Cerebellar cortex (tissue), 1 donor: Measurements from ENCODE around the gene FOXN1.

ENCODE experiments used
- DNase-seq: peaks from one replicate; pipeline ENCODE4 v3.0.0-alpha.2; 2015; ENCODE audit warnings: low spot score

The FOXN1 gene

DNA sequence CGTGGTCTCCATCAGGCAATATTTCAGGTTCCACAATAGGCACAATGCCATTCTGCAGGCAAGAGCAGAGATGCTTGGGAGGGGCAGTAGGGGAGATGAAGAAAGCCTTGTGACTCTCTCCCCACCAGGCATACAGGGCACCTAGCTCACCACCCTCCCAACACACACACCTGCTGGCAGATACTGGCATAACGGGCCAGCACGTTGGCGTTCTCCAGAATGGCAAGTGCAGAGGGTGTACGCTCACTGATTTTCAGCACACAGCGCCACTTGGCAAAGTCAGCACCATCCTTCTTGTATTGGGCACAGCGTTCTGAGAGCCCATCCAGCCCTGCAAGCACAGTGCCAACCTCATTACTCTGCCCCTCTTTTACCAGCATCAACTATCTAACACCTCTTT, 68.4 kb downstream of the FOXN1 start:
- DNase-seq = no peak

DNA sequence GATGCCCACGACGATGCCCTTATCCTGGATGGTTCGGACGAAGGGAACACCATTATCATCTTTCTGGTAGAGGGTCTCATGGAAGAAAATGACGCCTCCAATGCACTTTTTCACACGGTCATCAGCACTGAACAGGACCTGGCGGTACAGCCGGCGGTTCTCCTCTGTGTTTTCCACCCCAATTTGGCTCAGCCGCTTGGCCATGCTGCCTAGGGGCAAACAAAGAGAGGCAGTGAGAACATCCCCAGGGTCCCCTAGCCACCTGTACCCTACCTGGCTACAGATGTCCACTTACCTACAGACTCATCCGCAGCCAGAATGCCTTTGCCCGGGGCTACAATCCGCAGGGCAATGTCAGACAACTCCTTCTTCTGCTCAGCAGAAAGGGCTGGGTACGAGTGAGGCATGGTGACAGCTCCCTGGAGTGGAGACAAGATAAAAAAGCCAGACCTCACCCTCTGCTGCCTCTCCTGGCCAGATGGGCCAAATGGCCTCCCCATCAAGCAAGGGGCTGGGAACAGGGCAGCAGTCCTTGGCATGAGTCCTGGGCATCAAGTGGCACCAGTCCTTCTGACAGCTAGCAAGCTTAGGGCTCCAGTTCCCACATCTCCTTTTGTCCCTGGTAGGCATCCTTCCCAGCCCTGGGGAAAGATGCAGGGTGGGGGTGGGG, 69.1 kb downstream of the FOXN1 start:
- peak; percentile 85 for DNase-seq

DNA sequence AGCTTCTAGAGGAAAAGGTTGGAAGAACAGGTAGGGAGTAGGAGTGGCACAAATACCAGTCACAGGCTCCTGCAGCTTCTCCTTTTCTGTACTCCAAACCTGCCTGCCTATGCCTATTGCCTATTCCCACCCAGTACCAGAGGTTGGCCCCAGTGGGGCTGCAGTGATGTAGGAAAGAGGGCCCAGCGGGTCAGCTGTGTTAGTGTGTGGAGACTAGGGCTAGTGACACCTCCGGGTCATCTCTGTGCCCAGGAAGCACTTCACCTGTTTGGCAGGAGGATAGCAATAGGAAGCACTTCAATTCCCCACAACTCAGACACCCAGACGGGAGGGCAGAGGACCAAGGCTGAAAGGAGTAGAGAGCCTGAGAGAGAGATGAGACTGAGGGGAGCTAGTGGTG, 69.9 kb downstream of the FOXN1 start:
- DNase-seq = peak; percentile 48

DNA sequence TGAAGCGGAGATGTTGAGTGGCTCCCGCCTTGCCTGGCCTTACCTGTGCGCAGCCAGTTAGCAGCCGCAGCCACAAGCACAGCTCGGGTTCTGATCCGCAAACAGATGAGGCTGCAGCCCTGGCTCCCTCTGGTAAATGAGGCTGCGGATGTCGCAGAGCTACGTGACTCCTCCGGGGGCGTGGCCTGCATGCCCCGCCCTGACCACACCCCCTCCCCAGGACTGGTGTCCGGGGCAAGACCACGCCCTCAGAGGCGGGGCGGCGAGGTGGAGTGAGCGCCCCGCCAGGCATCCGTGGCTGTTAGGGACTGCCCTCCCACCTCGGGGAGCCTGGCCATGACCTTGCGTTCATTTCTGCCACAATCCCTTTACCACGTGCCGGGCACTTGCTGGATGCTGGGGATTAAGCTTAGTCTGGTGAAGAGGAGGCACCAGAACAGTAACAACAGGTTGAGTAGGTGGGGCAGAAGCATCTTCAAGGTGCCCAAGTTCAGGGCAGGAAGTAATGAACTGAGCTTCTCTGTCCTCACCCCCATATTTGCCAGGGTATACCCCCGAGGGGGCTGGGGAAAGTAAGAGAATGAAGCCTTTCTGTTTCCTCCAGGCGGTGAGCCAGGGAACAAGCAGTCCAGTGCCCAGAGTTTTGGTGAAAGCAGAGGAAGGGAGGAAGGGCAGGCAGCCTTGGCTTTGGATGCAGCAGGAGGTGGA, 70.8 kb downstream of the FOXN1 start, which contains the start of gene ALDOC:
Gene ALDOC (minus strand): TSS at position 138 of the 708 bp plus-strand sequence. CDS start 1,363 bp downstream, outside the sequence.
- peak; percentile 97 for DNase-seq

DNA sequence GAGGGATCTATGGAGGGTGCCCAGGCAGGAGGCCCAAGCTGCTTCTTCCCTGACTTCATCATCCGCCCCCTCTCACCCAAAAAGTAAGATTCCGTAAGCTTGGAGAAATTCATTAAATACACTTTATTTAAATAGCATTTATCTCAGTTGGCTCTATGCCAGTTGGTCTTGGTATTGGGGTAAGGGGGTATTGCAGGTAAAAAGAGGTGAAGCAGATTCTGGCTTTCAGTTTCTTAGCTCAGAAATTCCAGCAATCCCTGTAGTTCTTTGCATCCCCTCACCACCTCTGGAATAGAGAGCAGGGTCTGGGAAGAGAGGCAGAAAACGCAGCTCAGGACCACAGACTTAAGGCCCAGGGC, 71.3 kb downstream of the FOXN1 start:
- peak; percentile 48 for DNase-seq

DNA sequence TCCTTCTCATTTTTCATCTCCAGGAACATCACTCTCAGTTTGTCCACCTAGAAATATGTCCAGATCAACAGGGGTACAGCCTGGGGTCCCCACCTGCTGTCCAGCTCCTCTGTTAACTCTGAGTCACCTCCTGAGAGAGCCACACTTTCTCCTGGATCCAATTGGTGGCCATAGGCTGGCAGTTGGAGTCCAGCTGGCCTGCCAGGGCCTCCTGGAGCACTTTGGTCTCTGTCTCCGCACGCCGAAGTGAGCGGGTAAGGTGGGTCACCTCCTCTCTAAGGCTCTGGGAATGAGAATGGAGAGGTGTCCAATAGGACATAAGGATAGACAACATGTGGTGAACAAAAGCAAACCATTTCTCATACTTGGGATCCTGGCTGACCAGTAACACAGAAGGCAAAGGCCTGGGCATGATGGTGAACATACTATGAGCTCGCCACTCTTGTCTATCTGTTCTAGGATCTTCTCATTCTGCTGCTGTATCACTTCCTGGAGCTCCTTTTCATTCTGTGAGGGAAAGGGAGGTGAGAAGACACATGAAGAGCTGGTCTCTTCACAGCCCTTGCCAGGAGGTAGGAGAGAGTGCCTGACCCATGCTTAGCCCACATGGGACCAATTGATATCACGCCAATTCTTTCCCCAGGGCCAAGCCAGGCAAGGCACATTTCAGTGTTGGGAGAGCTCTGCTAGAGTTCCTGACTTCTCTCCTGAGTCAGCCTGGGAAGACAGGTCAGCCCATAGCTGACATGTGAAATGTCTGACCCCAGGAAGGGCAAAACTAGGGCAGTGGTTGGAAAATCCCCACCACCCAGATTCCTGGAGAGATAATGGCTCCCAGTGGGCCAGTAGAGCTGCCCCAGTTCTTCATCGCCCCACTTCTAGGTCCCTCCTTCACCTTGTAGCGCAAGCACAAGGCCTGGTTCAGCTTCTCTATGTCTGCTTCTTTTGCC, 72.4 kb downstream of the FOXN1 start:
- DNase-seq = no peak

DNA sequence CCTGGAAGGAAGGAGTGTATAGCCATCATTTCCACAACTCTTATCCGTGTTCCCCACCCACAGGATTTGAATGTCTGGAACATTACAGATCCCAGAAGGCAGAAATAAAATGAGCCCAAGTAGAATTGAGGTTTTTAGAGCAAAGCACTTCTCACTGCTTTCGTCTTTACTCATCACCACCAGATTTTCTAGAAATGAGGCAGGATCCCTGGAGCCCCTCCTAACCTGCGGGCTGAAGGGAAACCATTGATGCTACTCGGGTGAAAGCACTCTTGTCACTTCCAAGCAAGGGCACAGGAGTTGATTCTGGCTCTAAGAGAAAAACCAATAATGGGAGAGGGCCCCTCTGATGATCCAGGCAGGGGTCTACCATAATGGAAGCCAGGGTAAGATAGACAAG, 73.4 kb downstream of the FOXN1 start:
- no peak for DNase-seq

DNA sequence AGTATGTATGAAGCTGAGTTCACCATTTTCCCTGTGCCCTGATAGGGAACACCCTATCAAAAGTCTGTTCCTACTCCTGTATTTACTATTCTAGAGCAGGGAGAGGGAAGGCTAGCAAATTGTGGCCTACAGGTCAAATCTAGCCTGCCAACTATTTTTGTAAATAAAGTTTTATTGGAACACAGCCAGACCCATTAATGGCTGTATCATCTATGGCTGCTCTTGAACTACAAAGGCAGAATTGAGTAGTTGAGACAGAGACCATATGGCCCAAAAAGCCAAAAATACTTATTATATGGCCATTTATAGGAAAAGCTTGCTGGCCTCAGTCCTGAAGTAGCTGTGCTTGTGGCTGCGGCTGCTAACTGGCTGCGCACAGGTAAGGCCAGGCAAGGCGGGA, 74.8 kb downstream of the FOXN1 start:
- no peak for DNase-seq

DNA sequence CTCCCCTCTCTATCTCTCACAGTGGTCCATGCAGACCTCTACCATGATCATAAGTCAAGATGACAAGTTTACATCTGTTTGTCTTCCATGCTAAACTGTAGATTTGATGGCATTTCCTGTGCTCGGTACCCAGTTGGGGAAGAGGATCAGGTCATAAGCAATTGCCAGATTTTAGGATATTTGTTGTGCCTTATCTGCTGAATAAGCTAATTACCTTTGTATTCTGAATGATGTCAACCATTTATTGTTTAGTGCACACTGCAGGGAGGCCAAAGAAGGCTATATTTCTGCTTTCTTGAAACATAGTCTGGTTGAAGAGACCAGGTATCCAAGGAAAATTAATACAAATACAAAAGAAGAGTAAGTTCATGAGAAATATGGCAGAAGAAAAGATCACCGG, 76.4 kb downstream of the FOXN1 start:
- no peak for DNase-seq

DNA sequence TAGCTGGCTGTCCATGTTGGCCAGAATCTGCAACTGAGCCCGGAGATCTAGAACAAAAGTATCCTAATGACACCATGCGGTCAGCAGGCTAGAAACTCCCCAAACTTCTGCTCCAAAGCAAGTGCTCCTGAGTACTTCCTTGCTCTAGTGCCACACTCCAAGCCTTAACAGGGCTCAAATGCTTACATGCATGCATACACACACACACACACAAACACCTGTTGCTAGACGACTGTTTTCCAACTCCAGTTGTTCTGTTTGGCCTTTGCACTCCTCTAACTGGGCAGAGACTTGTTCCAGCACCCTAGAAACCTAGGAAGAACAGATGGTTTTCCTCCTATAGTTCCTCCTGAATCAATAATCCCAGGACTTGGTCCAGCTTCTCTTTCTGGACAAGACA, 78.3 kb downstream of the FOXN1 start:
- DNase-seq = no peak

DNA sequence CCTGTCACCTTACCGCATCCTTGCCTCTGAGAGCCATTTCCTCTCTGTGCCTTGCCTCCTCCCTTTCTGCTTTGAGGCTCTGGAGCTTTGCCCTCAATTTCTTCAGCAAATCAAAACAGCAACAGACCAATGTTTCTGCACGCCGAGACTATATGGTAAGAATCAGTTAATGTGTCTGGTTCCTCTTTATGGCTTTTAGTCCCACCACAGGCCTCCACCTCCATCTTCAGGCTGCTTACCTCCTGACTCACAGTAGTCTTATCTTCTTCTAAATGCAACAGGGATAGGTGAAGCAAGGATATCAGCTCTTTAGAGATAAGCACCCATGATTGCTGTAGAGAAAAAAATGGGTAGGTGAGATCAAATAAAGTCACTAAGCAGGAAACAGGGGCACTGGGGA, 79.7 kb downstream of the FOXN1 start:
- no peak for DNase-seq
